ENCODE data around the gene ABCA7.

The ABCA7 gene

DNA sequence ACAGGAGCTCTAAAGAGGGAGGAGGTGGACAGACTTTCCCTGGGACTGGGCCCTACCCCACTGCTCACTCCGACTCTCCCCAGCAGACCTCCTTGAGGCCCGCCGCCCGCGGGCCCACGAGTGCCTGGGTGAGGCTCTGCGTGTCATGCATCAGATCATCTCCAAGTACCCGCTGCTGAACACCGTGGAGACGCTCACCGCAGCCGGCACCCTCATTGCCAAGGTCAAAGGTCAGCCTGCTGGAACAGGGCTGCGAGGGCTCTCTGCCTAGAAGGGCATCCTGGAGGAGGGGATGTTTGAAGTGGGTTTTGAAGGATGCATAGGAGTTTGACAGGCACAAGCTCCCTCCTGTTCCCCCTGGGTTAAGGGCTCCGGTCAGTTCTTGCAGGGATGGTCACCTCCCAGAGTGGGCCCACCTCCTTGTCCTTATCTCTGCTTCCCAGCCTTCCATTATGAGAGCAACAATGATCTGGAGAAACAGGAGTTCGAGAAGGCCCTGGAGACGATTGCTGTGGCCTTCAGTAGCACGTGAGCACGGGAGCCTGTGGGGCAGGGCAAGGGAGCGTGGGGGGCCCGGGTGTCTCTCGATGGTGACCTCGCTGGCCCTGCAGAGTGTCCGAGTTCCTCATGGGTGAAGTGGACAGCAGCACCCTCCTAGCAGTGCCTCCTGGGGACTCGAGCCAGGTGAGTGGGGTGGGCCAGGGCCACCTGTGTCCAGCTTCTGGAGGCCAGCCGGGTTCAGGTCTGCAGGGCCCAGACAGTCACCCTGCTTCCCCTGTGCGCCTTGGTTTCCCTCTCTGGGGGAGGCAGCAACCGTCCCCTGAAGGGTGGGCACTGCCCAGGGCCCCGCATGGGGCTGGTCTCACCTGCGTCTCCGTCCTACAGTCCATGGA is 33.4 kb downstream of the ABCA7 start:
- Histone ChIP-seq H3K9me3 (ENCODE audit: low read length) (no peaks in the 10 kb centered on the region), H3K4me3 (ENCODE audit: low read length) (no peak overlapping the region), H3K36me3 (ENCODE audit: insufficient read depth, low read length) (no peaks in the 10 kb centered on the region), H3K4me1 (ENCODE audit: insufficient read depth, low read length) (no peaks in the 10 kb centered on the region), H2AFZ (ENCODE audit: low read depth, low read length) (no peak overlapping the region), H3K27me3 (ENCODE audit: insufficient read depth, low read length) (peaks cover 23% of the 10 kb centered on the region)

- Histone ChIP-seq H3K4me1 (ENCODE audit: insufficient read depth, low read length) (no peaks in the 10 kb centered on the region), H3K9me3 (ENCODE audit: low read length) (no peaks in the 10 kb centered on the region), H3K27me3 (ENCODE audit: insufficient read depth, low read length) (peaks cover 17% of the 10 kb centered on the region), H3K4me3 (ENCODE audit: low read length) (no peak overlapping the region), H2AFZ (ENCODE audit: low read depth, low read length) (no peak overlapping the region), H3K36me3 (ENCODE audit: insufficient read depth, low read length) (no peaks in the 10 kb centered on the region)
These were observed 34.1 kb downstream of the ABCA7 start for GRCh38 chr19:1073956-1074517.

DNA sequence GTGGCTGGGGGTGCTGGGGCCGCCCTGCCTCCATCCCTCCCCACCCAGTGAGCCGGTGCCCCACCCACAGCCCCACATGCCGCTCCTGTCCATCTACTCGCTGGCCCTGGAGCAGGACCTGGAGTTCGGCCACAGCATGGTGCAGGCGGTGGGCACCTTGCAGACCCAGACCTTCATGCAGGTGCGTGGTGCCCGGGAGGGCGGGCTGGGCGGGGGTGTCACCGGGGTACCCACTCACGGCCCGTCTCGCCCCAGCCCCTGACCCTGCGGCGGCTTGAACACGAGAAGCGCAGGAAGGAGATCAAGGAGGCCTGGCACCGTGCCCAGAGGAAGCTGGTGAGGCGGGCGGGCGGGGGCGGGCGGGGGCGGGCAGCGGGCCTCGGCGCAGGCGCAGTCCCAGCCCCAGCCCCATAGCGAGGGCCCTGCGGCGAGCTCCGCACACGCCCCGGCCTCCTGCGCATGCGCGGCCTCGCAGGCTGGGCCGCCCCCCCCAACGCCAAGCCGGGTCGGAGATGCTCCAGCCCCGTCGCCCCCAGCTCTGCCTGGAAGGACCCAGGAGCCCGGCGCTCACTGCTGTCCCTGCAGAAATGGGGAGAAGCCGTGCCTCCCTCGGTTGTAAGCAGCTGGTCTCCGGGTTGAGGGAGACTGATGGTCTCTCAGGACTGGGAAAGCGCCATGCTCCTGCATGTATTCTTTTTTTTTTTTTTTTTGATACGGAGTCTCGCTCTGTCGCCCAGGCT is 34.8 kb downstream of the ABCA7 start:
- Histone ChIP-seq H3K4me1 (ENCODE audit: insufficient read depth, low read length) (no peaks in the 10 kb centered on the region), H3K36me3 (ENCODE audit: insufficient read depth, low read length) (no peaks in the 10 kb centered on the region), H3K9me3 (ENCODE audit: low read length) (no peaks in the 10 kb centered on the region), H3K4me3 (ENCODE audit: low read length) (no peak overlapping the region), H3K27me3 (ENCODE audit: insufficient read depth, low read length) (peaks cover 13% of the 10 kb centered on the region), H2AFZ (ENCODE audit: low read depth, low read length) (no peak overlapping the region)

DNA sequence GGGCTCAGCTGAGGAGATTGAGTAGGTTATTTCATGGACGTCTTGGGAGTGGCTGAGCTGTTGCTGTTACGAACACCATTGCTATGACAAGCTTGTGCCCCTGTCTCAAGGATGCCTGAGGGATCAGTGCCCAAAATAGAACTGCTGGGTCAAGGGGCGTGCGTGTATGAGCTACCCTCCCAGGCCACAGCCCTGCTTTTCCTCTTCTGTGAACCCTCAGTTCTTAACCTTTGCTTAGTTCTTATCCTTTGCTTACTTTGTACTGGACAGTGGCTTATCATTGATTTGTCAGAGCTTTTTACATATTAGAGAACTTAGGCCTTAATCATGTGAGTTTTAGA is 36.1 kb downstream of the ABCA7 start:
- Histone ChIP-seq H2AFZ (ENCODE audit: low read depth, low read length) (no peak overlapping the region), H3K4me3 (ENCODE audit: low read length) (no peak overlapping the region)

GRCh38 chr19:1076951-1077350 is 37.0 kb downstream of the ABCA7 start:
- H3K4me1 ChIP-seq (ENCODE audit: insufficient read depth, low read length) = no peaks in the 10 kb centered on the region
- no peaks in the 10 kb centered on the region for H3K36me3 ChIP-seq (ENCODE audit: insufficient read depth, low read length)
- no peak overlapping the region for H3K4me3 ChIP-seq (ENCODE audit: low read length)
- H3K9me3 ChIP-seq (ENCODE audit: low read length) = no peaks in the 10 kb centered on the region
- peaks cover 3% of the 10 kb centered on the region for H3K27me3 ChIP-seq (ENCODE audit: insufficient read depth, low read length)
- no peak overlapping the region for H2AFZ ChIP-seq (ENCODE audit: low read depth, low read length)

More for the DNA sequence above, 36.1 kb downstream of the ABCA7 start:
- no peaks in the 10 kb centered on the region for H3K36me3 ChIP-seq (ENCODE audit: insufficient read depth, low read length)
- H3K9me3 ChIP-seq (ENCODE audit: low read length) = no peaks in the 10 kb centered on the region
- peaks cover 9% of the 10 kb centered on the region for H3K27me3 ChIP-seq (ENCODE audit: insufficient read depth, low read length)
- no peaks in the 10 kb centered on the region for H3K4me1 ChIP-seq (ENCODE audit: insufficient read depth, low read length)

DNA sequence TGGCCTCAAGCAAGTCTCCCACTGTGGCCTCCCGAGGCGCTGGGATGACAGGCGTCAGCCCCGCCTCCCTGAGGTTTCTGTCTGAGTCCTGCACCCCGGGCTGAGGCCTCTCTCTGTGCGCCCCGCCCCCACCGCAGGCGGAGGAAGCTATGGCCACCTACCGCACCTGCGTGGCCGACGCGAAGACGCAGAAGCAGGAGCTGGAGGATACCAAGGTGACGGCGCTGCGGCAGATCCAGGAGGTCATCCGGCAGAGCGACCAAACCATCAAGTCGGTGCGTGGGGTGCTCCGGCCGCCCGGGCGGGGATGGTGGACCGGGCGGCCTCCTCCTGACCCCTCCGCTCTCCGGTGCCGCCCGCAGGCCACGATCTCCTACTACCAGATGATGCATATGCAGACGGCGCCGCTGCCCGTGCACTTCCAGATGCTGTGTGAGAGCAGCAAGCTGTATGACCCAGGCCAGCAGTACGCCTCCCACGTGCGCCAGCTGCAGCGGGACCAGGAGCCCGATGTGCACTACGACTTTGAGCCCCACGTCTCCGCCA is 39.7 kb downstream of the ABCA7 start:
- no peak overlapping the region for H3K4me3 ChIP-seq (ENCODE audit: low read length)
- H3K9me3 ChIP-seq (ENCODE audit: low read length) = no peaks in the 10 kb centered on the region
- H3K27me3 ChIP-seq (ENCODE audit: insufficient read depth, low read length) = no peaks in the 10 kb centered on the region
- H3K36me3 ChIP-seq (ENCODE audit: insufficient read depth, low read length) = no peaks in the 10 kb centered on the region
- H3K4me1 ChIP-seq (ENCODE audit: insufficient read depth, low read length) = no peaks in the 10 kb centered on the region
- no peak overlapping the region for H2AFZ ChIP-seq (ENCODE audit: low read depth, low read length)

- Histone ChIP-seq H3K4me1 (ENCODE audit: insufficient read depth, low read length) (no peaks in the 10 kb centered on the region), H3K4me3 (ENCODE audit: low read length) (no peak overlapping the region), H3K36me3 (ENCODE audit: insufficient read depth, low read length) (no peaks in the 10 kb centered on the region), H3K9me3 (ENCODE audit: low read length) (no peaks in the 10 kb centered on the region), H3K27me3 (ENCODE audit: insufficient read depth, low read length) (no peaks in the 10 kb centered on the region), H2AFZ (ENCODE audit: low read depth, low read length) (no peak overlapping the region)
These were observed 40.7 kb downstream of the ABCA7 start for GRCh38 chr19:1080360-1081161.

GRCh38 chr19:1081301-1082164 is 41.6 kb downstream of the ABCA7 start:
- Histone ChIP-seq H3K9me3 (ENCODE audit: low read length) (no peaks in the 10 kb centered on the region), H3K4me3 (ENCODE audit: low read length) (no peak overlapping the region), H2AFZ (ENCODE audit: low read depth, low read length) (no peak overlapping the region), H3K27me3 (ENCODE audit: insufficient read depth, low read length) (no peaks in the 10 kb centered on the region), H3K36me3 (ENCODE audit: insufficient read depth, low read length) (no peaks in the 10 kb centered on the region), H3K4me1 (ENCODE audit: insufficient read depth, low read length) (no peaks in the 10 kb centered on the region)

- H3K4me3 ChIP-seq (ENCODE audit: low read length) = no peak overlapping the region
These were observed 42.4 kb downstream of the ABCA7 start for GRCh38 chr19:1082165-1082927.

DNA sequence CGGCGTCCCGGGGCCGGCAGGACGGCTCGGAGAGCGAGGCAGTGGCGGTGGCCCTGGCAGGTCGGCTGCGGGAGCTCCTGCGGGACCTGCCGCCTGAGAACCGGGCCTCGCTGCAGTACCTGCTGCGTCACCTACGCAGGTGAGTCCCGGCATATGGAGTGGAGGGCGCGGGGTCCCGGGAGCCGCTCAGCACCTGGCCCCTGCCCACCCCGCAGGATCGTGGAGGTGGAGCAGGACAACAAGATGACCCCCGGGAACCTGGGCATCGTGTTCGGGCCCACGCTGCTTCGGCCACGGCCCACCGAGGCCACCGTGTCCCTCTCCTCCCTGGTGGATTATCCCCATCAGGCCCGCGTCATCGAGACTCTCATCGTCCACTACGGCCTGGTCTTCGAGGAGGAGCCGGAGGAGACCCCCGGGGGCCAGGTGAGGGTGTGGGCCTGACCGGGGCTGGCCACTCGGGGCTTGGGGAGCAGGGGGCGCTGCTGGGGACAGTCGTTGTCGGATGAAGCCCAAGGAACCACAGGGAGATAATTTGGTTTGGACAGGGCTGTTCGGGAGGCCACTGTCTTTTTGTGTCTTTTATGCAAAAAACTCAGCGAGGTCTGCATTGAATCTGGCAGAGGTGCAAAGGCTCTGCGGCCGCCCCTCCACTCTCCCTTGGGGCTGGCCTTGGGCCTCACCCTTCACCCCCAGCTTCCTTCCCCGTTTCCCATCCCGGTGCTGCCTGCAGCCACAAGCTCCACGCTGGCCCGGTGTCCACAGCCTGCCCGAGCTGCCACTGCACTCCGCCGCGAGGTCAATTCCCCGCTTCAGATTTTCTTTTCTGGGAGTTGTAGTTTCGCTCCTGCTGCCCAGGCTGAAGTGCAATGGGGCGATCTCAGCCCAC is 43.3 kb downstream of the ABCA7 start:
- Histone ChIP-seq H3K36me3 (ENCODE audit: insufficient read depth, low read length) (peaks cover 8% of the 10 kb centered on the region), H2AFZ (ENCODE audit: low read depth, low read length) (no peak overlapping the region), H3K27me3 (ENCODE audit: insufficient read depth, low read length) (no peaks in the 10 kb centered on the region), H3K4me3 (ENCODE audit: low read length) (no peak overlapping the region), H3K9me3 (ENCODE audit: low read length) (no peaks in the 10 kb centered on the region), H3K4me1 (ENCODE audit: insufficient read depth, low read length) (no peaks in the 10 kb centered on the region)

More at GRCh38 chr19:1082165-1082927, 42.4 kb downstream of the ABCA7 start:
- H3K36me3 ChIP-seq (ENCODE audit: insufficient read depth, low read length) = peaks cover under 1% of the 10 kb centered on the region
- H2AFZ ChIP-seq (ENCODE audit: low read depth, low read length) = no peak overlapping the region
- no peaks in the 10 kb centered on the region for H3K27me3 ChIP-seq (ENCODE audit: insufficient read depth, low read length)
- H3K4me1 ChIP-seq (ENCODE audit: insufficient read depth, low read length) = no peaks in the 10 kb centered on the region
- H3K9me3 ChIP-seq (ENCODE audit: low read length) = no peaks in the 10 kb centered on the region
